Measurements from ENCODE around the gene LBH.

- no peak for TF ChIP-seq CTCF (IDR thresholded peaks at IDR 0.05)
- TF ChIP-seq ZFX (IDR thresholded peaks at IDR 0.05; ENCODE audit: borderline replicate concordance): no peak
Measured at GRCh38 chr2:30262716-30263309, 31.5 kb downstream of the LBH start.

Measured in 22Rv1 (cell line).